Measurements from ENCODE around the gene CYB561D1.

CYB561D1 gene

GRCh38 chr1:109499661-109500536 lies 6.0 kb downstream of the CYB561D1 start:
- DNase-seq (ENCODE audit: extremely low read depth in 1 of 2, low read depth in 1 of 2) = peak in 1 of 2 donors; percentile 50

DNA sequence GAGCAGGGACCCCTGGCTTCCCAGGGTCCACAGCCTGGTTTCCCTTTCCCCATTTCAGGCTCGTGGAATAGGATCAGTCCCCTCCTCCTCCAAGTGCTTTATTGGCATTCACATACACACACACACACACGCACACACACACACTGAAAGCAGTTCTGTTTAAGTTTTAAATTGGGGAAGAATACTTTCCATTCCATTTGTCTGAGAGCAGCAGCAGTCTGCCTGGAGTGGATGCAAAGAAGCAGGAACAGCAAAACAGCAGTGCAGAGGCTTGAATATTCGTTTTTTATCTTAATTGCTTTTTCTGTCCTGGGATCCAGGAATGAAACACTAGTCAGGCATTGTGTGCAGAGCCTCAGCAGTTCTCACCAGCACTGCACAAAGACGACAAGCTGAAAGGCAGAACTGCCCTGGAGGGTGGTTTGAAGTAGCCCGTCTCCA lies 7.1 kb downstream of the CYB561D1 start:
- no peak for DNase-seq (ENCODE audit: extremely low read depth in 1 of 2, low read depth in 1 of 2)

DNA sequence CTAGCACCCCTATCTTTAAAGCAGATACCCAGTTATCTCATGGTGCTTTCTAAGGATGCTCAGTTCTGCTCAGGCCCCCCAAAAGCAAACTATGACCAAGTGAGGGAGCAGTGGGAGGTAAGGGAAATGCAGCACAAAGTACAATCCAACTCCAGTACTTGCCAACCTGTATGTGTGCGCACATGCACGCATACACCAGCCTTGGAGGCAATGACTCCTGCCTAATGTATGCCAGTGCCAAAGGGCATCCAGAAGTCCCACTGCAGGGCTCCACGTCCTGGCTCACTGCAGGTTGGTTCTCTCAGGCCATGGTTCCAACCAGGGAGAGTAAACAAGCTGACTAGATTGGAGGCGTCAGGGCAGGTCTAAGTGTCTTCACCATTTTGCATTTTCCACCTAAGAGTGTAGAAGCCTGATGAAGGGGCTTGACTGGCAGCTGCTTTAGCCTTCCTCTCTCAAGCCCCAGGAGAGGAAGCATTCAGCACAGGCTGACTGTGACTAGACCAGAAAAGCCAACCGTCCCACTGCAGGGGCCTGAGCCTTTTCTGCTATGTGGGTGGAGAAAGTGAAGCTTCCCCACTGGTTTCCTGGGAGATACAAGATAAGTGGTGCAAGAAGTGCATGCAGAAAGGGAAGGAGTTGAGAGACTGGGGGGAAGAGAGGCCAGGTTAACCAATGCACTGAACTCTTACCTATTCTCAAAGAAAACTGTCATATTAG lies 7.9 kb downstream of the CYB561D1 start:
- DNase-seq (ENCODE audit: extremely low read depth in 1 of 2, low read depth in 1 of 2) = no peak

- no peak for DNase-seq (ENCODE audit: extremely low read depth in 1 of 2, low read depth in 1 of 2)
Observed at GRCh38 chr1:109502364-109502851, 8.5 kb downstream of the CYB561D1 start.

- DNase-seq (ENCODE audit: extremely low read depth in 1 of 2, low read depth in 1 of 2) = no peak
Observed at GRCh38 chr1:109503935-109504334, 10.0 kb downstream of the CYB561D1 start.

- DNase-seq (ENCODE audit: extremely low read depth in 1 of 2, low read depth in 1 of 2) = no peak
Observed at GRCh38 chr1:109504974-109505373, 11.1 kb downstream of the CYB561D1 start.

DNA sequence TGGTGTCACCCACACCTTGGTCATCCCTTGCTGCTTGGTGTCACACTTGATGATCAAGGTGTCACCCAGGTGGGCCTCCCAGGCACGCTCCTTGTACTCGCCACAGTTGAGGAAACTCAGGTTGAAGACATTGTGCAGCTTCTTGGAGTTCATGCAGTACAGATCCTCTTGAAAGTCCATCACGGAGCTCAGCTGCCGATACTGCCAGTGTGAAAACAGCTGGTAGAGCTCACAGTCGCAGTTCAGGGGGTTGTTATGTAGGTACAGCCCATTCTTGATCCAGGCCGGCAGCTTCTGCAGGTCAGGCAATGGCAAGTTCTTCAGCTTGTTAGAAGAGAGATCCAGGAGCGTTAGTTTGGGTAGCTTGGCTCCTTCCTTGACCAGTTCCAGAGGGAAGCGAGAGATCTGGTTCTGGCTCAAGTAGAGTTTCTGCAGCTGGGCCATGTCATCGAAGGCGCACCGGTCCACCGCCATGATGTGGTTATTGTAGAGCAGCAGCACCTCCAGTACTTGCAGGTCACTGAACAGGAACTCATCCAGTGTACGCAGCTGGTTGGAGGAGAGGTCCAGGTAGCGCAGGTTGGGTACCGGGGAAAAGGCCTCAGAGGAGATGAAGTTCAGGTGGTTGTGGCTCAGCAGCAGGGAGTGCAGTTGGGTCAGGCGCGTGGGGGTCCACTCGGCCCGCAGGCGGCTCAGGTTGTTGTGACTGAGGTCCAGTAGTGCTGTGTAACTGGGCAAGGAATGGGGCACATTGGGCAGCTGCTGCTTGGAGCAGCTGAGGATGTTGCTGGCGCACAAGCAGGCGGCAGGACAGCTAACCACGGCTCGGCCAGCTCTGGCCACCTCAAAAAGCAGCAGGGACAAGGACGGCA lies 14.3 kb downstream of the CYB561D1 start:
- no peak for DNase-seq (ENCODE audit: extremely low read depth in 1 of 2, low read depth in 1 of 2)

DNA sequence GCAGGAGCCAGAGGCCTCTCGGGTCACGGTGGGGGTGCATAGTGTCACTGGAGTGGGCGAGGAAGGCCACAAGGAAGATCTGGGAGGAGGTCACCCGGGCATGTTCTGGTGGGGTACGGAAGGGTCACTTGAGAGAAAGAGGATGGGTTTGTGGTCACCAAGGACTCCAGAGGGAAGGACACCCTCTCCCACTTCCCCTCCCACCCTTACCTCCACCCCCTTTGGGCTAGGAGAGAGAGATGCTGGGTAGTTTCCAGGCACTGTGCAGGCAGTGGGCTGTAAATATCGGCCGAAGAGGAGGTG lies 14.9 kb downstream of the CYB561D1 start:
- DNase-seq (ENCODE audit: extremely low read depth in 1 of 2, low read depth in 1 of 2) = no peak

DNA sequence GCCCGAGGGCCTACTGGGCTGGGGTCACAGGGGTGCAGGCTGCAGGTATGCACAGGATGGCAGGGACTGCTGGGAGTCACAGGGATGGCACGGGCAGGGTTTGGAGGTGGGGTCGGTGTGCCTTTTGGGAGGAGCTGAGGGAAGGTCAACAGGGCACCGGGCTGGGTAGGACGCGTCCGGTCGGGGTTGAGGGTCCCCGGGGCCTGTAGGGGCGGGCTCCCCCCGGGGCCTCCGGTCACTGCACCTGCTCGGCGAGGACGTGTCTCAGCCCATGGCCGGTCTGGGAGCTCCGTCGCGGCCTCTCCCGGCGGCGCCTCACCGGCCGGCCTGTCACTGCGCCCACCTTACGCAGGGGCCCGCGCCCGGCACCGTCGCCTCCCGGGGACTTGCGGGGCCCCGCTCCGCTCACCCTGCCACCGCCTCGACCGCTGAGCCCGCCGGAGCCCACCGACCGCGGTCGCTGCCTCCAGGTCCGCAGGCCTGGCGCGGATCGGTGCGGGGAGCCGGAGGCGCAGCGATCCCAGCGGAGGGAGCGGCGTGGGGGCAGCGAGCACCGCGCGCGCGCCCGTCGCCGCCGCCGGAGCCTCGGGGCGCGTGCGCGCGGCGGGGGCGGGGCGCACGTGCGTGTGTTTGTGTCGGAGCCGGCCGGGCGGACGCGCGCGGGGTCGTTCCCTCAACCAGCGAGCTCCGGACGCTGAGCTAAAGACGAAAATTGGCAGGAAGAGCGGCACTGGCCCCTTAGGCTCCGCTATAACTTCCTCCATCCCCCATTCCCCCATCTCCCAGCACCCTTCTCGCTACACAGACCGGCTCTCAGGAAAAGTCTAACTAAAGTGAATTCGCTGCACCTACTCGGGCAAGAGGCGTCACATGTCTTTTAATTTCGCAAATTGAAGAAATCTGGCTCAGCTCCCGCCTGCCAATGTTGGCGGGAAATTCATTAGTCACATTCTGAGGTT lies 15.6 kb downstream of the CYB561D1 start, which contains the start of gene AMIGO1:
AMIGO1 (minus strand) TSS at position 552 of the 959 bp plus-strand sequence. CDS start 815 bp downstream, outside the sequence.
- DNase-seq (ENCODE audit: extremely low read depth in 1 of 2, low read depth in 1 of 2) = peak; percentile 30

- no peak for DNase-seq (ENCODE audit: extremely low read depth in 1 of 2, low read depth in 1 of 2)
Observed at GRCh38 chr1:109513110-109513710, 19.3 kb downstream of the CYB561D1 start.

- no peak for DNase-seq (ENCODE audit: extremely low read depth in 1 of 2, low read depth in 1 of 2)
Observed at GRCh38 chr1:109514846-109515245, 21.0 kb downstream of the CYB561D1 start.

DNA sequence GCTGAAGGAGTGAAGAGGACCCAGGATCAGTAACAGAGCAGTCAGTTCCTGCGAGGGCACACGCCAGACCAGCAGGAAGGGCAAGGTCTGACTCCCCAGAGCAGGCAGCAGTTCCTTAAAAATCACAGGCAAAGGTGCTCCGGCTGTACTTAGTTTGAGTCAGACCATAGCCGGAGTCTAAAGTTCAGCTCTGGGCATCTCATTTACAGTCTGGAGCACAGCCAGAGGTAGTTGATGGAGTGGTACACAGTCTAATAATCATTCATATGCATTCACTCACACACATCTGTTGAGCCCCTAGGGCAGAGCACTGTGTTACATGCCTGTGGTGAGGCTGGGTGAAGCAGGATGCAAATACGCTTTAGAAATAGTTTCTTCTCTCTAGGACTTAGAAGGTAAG lies 23.0 kb downstream of the CYB561D1 start:
- DNase-seq (ENCODE audit: extremely low read depth in 1 of 2, low read depth in 1 of 2) = no peak

DNA sequence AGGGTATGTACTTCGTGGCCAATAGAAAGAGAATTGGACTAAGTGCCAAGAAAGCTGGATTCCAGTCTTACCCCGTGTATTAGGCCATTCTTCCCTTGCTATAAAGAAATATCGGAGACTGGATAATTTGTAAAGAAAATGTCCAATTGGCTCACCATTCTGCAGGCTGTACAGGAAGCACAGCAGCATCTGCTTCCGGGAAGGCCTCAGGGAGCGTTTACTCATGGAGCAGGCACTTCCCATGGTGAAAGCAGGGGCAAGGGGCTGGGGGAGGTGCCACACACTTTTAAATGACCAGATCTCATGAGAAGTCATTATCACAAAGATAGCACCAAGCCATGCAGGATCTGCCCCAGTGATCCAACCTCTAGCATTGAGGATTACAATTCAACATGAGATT lies 23.4 kb downstream of the CYB561D1 start:
- DNase-seq (ENCODE audit: extremely low read depth in 1 of 2, low read depth in 1 of 2) = no peak

DNA sequence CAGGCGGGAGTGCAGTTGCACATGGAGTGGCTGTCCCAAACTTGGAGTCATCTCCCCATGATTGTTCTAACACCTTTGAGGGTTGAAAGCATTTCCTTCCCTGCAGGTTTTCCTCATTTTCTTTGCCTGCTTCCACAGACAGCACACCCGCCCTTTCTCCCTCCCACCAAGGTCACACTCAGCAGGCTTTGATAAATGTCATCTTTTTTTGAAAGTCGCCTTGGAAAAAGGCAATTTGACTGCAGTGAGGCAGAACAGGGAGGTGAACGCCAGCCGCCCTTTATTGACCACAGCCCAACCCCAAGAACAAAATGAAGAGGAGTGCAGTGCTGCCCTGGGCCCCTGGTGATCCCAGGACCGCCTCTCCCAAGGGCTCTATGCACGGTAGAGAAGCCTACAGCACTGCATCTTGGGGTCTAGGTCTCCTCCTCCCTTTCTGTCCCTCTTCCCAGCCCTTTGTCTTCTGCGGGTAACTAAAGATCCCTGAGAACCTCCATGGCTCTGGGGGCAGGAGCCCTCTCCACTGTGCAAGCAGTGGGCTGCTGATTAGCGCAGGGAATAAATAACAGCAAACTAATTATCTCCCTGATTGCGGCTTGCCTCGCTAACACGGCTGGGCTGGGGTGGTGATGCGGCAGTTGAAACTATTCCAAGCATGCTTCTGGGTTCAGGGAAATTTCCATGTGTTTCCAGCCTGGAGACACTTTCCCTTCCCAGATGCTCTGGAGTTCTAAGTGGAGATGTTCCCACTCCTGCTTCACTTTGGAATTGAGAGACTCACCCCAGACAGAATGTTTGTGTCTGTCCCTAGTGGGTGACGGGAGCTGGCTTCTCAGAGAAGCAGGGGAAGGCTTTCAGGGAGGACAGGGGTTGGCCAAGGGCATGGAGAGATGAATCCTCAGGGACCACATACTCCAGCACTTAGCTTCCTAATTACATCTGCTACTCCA lies 27.4 kb downstream of the CYB561D1 start:
- no peak for DNase-seq (ENCODE audit: extremely low read depth in 1 of 2, low read depth in 1 of 2)

- no peak for DNase-seq (ENCODE audit: extremely low read depth in 1 of 2, low read depth in 1 of 2)
Observed at GRCh38 chr1:109522026-109522425, 28.1 kb downstream of the CYB561D1 start.

DNA sequence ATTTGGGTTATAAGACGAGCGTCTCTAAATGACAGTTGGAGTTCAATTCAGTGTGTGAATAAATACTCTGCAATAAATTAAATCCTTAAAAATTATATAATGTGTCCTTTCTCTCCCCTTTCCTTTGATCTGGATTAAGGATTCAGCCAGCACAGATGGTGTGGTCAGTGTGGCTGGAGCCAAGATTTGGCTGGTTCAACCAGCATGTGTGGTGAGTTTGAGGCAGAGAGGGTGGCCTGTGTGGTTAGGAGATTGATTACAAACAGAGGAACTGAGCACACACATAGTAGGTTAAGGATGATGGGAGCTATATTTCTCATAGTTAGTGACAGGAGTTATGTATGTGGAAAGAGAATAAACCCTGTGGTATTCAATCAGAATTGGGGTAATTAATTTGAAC lies 29.8 kb downstream of the CYB561D1 start:
- no peak for DNase-seq (ENCODE audit: extremely low read depth in 1 of 2, low read depth in 1 of 2)

DNA sequence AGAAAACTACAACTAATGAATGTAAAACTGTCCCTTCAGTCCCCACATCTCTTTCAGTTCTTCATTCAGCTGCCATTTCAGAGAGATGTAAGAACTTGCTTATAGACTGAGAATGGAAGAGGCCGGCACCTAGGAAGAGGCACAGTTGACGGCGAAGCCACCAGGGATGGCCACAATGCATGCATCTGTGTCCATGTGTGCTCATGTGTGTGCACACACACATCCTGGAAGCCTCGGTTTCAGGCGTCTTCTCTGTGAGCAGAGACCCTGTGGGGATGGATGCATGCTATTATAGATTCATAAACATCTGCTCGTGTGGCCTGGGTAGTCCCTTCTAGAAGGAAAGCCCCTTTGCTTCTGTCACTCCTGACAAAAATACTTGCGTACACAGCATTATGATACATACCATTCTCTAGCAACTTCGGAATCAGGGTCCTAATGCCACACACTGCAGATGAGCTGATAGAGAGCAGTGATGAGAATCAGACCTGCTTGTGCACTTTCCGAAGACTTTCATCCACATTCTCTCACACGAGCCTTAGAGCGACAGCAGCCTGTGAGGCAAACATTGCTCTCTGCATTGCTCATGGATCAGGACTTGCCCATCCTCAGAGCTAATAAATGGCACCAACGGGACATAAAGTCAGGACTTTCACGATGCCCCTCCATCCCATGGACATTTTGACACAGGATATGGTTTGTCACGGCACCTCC lies 33.4 kb downstream of the CYB561D1 start:
- DNase-seq (ENCODE audit: extremely low read depth in 1 of 2, low read depth in 1 of 2) = no peak
